ENCODE measurements around the gene TWNK. TPM values are rescaled to one million over a fixed set of nuclear protein-coding genes. Genes with fewer than 3 reads are reported as not detected.

Gene TWNK
- total and polyA plus RNA-seq, 7 donors: 11.0 to 29.0 (median 20.0) TPM

GRCh38 chr10:101027106-101027720, 39.9 kb downstream of the TWNK start:
- H3K4me3 ChIP-seq: no peak overlapping the region
- 71 to 80% (median 75%) methylated on average over 10 of the region's 10 CpGs for WGBS, 3 donors
- no peak overlapping the region for H3K27ac ChIP-seq
- DNase-seq (no peak), ATAC-seq (no peak)
- intact Hi-C loops (cut with DNase I): no loop called here
- no peaks in the 10 kb centered on the region for H3K36me3 ChIP-seq (ENCODE audit: insufficient read depth in 1 of 2, low read depth in 1 of 2)
- no peak for TF ChIP-seq CTCF (IDR thresholded peaks at IDR 0.05)
- H3K27me3 ChIP-seq (ENCODE audit: insufficient read depth in 3 of 3, low read length in 2 of 3): no peaks in the 10 kb centered on the region
- peaks cover 6% of the 10 kb centered on the region for H3K4me1 ChIP-seq
- H3K9me3 ChIP-seq: no peaks in the 10 kb centered on the region

- WGBS, 3 donors: 67 to 75% (median 72%) methylated on average over 7 of the region's 7 CpGs
- peak in 1 of 2 donors; percentile 55 for DNase-seq
- no peaks in the 10 kb centered on the region for H3K9me3 ChIP-seq
- ATAC-seq: no peak
- intact Hi-C loops (cut with DNase I): no loop called here
- H3K4me1 ChIP-seq: peaks cover 16% of the 10 kb centered on the region
- no peaks in the 10 kb centered on the region for H3K27me3 ChIP-seq (ENCODE audit: insufficient read depth in 3 of 3, low read length in 2 of 3)
- no peak overlapping the region for H3K4me3 ChIP-seq
- H3K36me3 ChIP-seq (ENCODE audit: insufficient read depth in 1 of 2, low read depth in 1 of 2): no peaks in the 10 kb centered on the region
- no peak overlapping the region for H3K27ac ChIP-seq
- no peak for TF ChIP-seq CTCF (IDR thresholded peaks at IDR 0.05)
Observed at GRCh38 chr10:101028446-101029337, 41.3 kb downstream of the TWNK start.

GRCh38 chr10:101029520-101030295, 42.4 kb downstream of the TWNK start:
- H3K27ac ChIP-seq: no peak overlapping the region
- DNase-seq: peak in 1 of 2 donors; percentile 51

More at GRCh38 chr10:101029520-101030295, 42.4 kb downstream of the TWNK start:
- H3K4me3 ChIP-seq: no peak overlapping the region
- ATAC-seq: no peak
- peaks cover 16% of the 10 kb centered on the region for H3K4me1 ChIP-seq
- WGBS, 3 donors: 52 to 58% (median 56%) methylated on average over 26 to 27 of the region's 27 CpGs
- H3K9me3 ChIP-seq: no peaks in the 10 kb centered on the region
- H3K27me3 ChIP-seq (ENCODE audit: insufficient read depth in 3 of 3, low read length in 2 of 3): no peaks in the 10 kb centered on the region
- peaks cover 0 to 3% of the 10 kb centered on the region in 2 donors for H3K36me3 ChIP-seq (ENCODE audit: insufficient read depth in 1 of 2, low read depth in 1 of 2)
- intact Hi-C loops (cut with DNase I): no loop called here
- no peak for TF ChIP-seq CTCF (IDR thresholded peaks at IDR 0.05)

All from psoas muscle (tissue), 8 donors.